Activated naive CD4-positive, alpha-beta T cell treated with anti-CD3 and anti-CD28 coated beads, Interleukin-2, amount 10 ng/mL, durations not matched to agents 7 days and 5 days (primary cell): ENCODE measurements around the gene PPM1M.
"Not testable (repeated sequence)": the region's sequence is repeated elsewhere in the genome, so short reads cannot be mapped to it uniquely, and the experiment has no call there.

Experiments used
- CTCF ChIA-PET: fragments of 350-600 bp; sonication (Branson Sonifier 250); formaldehyde crosslinking; loops from one replicate; lab custom pipeline; 2021; ENCODE audit warnings: antibody characterized with exemption; lab: Charles Lee
- DNase-seq: peaks from one replicate; pipeline ENCODE4 v3.0.0-alpha.2; 2020
- H3K27ac Mint-ChIP-seq: one replicate; pipeline ENCODE4 v1.8.0; 2021; ENCODE audit warnings: mild to moderate bottlenecking, moderate library complexity, mixed read lengths
- H3K27me3 Mint-ChIP-seq: one replicate; pipeline ENCODE4 v1.8.0; 2021; ENCODE audit warnings: mild to moderate bottlenecking, mixed read lengths
- H3K36me3 Mint-ChIP-seq: one replicate; pipeline ENCODE4 v1.8.0; 2021; ENCODE audit warnings: mixed read lengths
- H3K4me1 Mint-ChIP-seq: one replicate; pipeline ENCODE4 v1.8.0; 2021; ENCODE audit warnings: mixed read lengths
- H3K4me3 Mint-ChIP-seq: one replicate; pipeline ENCODE4 v1.8.0; 2021; ENCODE audit warnings: mild to moderate bottlenecking, moderate library complexity, mixed read lengths
- H3K9me3 Mint-ChIP-seq: one replicate; pipeline ENCODE4 v1.8.0; 2021; ENCODE audit warnings: mixed read lengths

Gene PPM1M

GRCh38 chr3:52272172-52272571, 26.6 kb downstream of the PPM1M start:
- CTCF ChIA-PET: interaction anchor here (0.9 to 2.7 kb wide), 9 partner anchors 8 to 67 kb away, joined by 3 to 15 read pairs (median 8); no protein-coding TSS in a partner anchor
- peaks cover 75% of the 10 kb centered on the region for H3K36me3 Mint-ChIP-seq
- peaks cover 78% of the 10 kb centered on the region for H3K4me1 Mint-ChIP-seq

DNA sequence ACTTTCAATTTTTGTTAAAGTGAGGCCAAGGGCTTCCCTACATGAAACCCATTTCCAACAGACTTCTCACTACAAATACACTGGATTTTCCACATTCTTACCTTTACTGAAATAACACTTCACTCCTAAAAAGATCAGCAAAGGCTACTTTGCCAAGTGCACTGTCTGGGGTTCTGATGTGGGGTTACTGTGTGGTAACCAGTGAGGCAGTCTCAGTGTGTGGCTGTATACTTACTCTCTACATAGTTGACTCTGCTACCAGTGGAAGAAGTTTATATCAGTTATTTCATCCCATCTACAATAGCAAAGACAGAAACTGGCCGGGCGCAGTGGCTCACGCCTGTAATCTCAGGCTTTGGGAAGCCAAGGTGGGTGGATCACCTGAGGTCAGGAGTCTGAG, 27.3 kb downstream of the PPM1M start:
- no peak for DNase-seq
- peak overlapping the region; percentile 95 for H3K4me3 Mint-ChIP-seq
- no peaks in the 10 kb centered on the region for H3K9me3 Mint-ChIP-seq
- H3K36me3 Mint-ChIP-seq: peaks cover 76% of the 10 kb centered on the region
- CTCF ChIA-PET: interaction anchor here (0.9 to 2.4 kb wide), 7 partner anchors 9 to 66 kb away, joined by 3 to 15 read pairs (median 8); no protein-coding TSS in a partner anchor
- peaks cover 72% of the 10 kb centered on the region for H3K4me1 Mint-ChIP-seq
- H3K27me3 Mint-ChIP-seq: no peaks in the 10 kb centered on the region
- peak overlapping the region; percentile 98 for H3K27ac Mint-ChIP-seq

More at GRCh38 chr3:52272172-52272571, 26.6 kb downstream of the PPM1M start:
- not testable (repeated sequence) for DNase-seq, H3K9me3 Mint-ChIP-seq, H3K27me3 Mint-ChIP-seq
- H3K4me3 Mint-ChIP-seq: peak overlapping the region; percentile 70
- peak overlapping the region; percentile 98 for H3K27ac Mint-ChIP-seq

DNA sequence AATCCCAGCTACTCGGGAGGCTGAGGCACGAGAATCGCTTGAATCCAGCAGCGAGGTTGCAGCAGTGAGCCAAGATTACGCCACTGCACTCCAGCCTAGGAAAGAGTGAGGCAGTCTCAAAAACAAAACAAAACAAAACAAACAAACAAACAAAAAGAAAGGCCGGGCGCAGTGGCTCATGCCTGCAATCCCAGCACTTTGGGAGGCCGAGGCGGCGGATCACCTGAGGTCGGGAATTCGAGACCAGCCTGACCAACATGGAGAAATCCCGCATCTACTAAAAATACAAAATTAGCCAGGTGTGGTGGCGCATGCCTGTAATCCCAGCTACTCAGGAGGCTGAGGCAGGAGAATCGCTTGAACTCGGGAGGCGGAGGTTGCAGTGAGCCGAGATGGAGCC, 29.2 kb downstream of the PPM1M start:
- peak overlapping the region; percentile 98 for H3K27ac Mint-ChIP-seq
- DNase-seq, H3K9me3 Mint-ChIP-seq, H3K27me3 Mint-ChIP-seq: not testable (repeated sequence)
- peak overlapping the region; percentile 95 for H3K4me3 Mint-ChIP-seq
- CTCF ChIA-PET: interaction anchor here (0.9 kb wide), 1 partner anchor 63 kb away, joined by 3 read pairs; no protein-coding TSS in a partner anchor
- H3K36me3 Mint-ChIP-seq: peaks cover 69% of the 10 kb centered on the region
- H3K4me1 Mint-ChIP-seq: peaks cover 59% of the 10 kb centered on the region

DNA sequence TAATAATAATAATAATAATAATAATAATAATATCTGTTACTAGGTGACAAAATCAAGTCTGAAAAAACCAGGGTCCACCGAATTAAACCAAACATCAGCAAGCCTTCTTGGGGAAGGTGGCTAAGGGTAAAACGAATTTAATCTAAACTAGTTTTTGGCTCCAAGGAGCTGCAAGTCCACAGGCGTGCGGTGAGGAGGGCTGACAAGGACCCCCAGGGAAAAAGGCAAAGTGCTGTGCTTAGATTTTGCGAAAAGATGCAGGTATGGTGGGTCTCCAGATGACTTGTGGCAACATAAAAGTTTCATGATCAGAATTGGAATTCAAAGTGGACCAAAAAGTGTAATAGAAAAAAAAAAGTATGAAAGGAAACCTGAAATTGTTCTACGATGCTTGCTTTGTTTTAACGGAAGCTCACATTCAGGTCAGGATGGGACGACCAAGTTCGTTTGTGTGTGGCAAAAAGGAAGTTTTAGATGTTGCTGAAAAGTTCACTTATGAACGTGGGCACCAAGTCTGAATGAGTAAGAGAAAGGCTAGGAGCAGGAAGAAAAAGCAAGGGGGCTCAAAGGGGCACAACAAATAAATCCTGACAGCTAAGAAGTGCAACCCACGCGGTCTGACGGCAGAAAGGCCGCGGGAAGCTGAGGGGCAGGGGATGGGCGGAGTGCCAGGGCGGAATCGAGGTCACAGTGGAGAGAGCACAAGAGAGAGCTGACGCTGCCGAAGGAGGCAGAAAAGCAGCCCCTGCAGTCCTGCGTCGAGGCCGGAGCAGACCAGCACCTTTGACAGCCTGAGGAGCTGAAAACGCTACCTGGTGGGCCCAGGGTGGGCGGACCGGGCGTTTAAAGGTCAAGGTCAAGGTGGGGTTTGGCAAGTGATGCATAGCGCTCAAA, 31.8 kb downstream of the PPM1M start:
- DNase-seq: peak; percentile 81
- H3K27me3 Mint-ChIP-seq: no peaks in the 10 kb centered on the region
- peak overlapping the region; percentile 98 for H3K27ac Mint-ChIP-seq
- H3K9me3 Mint-ChIP-seq: no peaks in the 10 kb centered on the region
- H3K4me3 Mint-ChIP-seq: peak overlapping the region; percentile 95
- peaks cover 57% of the 10 kb centered on the region for H3K4me1 Mint-ChIP-seq
- CTCF ChIA-PET: interaction anchor here (0.6 to 10.1 kb wide), 14 partner anchors 12 to 225 kb away, joined by 3 to 106 read pairs (median 5); partner anchors contain the start of genes PPM1M and TWF2
- peaks cover 58% of the 10 kb centered on the region for H3K36me3 Mint-ChIP-seq

- Mint-ChIP-seq H3K36me3 (peaks cover 52% of the 10 kb centered on the region), H3K4me3 (peak overlapping the region; percentile 95), H3K4me1 (peaks cover 57% of the 10 kb centered on the region), H3K9me3 (no peaks in the 10 kb centered on the region), H3K27me3 (no peaks in the 10 kb centered on the region), H3K27ac (peak overlapping the region; percentile 98)
- CTCF ChIA-PET: interaction anchor here (0.6 to 10.1 kb wide), 14 partner anchors 10 to 225 kb away, joined by 3 to 106 read pairs (median 6); partner anchors contain the start of genes PPM1M and TWF2
- DNase-seq: peak; percentile 75
Measured at GRCh38 chr3:52277972-52278509, 32.5 kb downstream of the PPM1M start.

- peak; percentile 98 for DNase-seq
- Mint-ChIP-seq H3K36me3 (peaks cover 46% of the 10 kb centered on the region), H3K27ac (peak within 1 kb of the TSS; percentile 98), H3K4me1 (peaks cover 57% of the 10 kb centered on the region), H3K9me3 (no peaks in the 10 kb centered on the region), H3K4me3 (peak within 1 kb of the TSS; percentile 95), H3K27me3 (no peaks in the 10 kb centered on the region)
- CTCF ChIA-PET: interaction anchor here (1.0 to 10.1 kb wide), 14 partner anchors 11 to 225 kb away, joined by 3 to 106 read pairs (median 5); partner anchors contain the start of genes PPM1M and TWF2
Measured at GRCh38 chr3:52278510-52279069, 33.0 kb downstream of the PPM1M start, which contains the start of gene WDR82. Gene WDR82 (minus strand): TSS chr3:52278649. CDS start chr3:52278361, 288 bp downstream.

GRCh38 chr3:52279596-52279995, 34.0 kb downstream of the PPM1M start:
- Mint-ChIP-seq H3K27ac (peak overlapping the region; percentile 98), H3K4me3 (peak overlapping the region; percentile 94), H3K9me3 (no peaks in the 10 kb centered on the region), H3K27me3 (no peaks in the 10 kb centered on the region), H3K36me3 (peaks cover 40% of the 10 kb centered on the region), H3K4me1 (peaks cover 56% of the 10 kb centered on the region)
- CTCF ChIA-PET: interaction anchor here (0.6 to 10.1 kb wide), 12 partner anchors 8 to 226 kb away, joined by 3 to 106 read pairs (median 5); partner anchors contain the start of genes PPM1M and TWF2
- no peak for DNase-seq

- peaks cover 40% of the 10 kb centered on the region for H3K36me3 Mint-ChIP-seq
- no peaks in the 10 kb centered on the region for H3K27me3 Mint-ChIP-seq
- H3K9me3 Mint-ChIP-seq: no peaks in the 10 kb centered on the region
- H3K27ac Mint-ChIP-seq: peak overlapping the region; percentile 98
- no peak for DNase-seq
- CTCF ChIA-PET: interaction anchor here (1.0 to 10.1 kb wide), 9 partner anchors 9 to 60 kb away, joined by 3 to 106 read pairs (median 7); partner anchors contain the start of genes PPM1M and TWF2
- H3K4me3 Mint-ChIP-seq: peak overlapping the region; percentile 94
- H3K4me1 Mint-ChIP-seq: peaks cover 56% of the 10 kb centered on the region
Measured at GRCh38 chr3:52280050-52280461, 34.5 kb downstream of the PPM1M start.

DNA sequence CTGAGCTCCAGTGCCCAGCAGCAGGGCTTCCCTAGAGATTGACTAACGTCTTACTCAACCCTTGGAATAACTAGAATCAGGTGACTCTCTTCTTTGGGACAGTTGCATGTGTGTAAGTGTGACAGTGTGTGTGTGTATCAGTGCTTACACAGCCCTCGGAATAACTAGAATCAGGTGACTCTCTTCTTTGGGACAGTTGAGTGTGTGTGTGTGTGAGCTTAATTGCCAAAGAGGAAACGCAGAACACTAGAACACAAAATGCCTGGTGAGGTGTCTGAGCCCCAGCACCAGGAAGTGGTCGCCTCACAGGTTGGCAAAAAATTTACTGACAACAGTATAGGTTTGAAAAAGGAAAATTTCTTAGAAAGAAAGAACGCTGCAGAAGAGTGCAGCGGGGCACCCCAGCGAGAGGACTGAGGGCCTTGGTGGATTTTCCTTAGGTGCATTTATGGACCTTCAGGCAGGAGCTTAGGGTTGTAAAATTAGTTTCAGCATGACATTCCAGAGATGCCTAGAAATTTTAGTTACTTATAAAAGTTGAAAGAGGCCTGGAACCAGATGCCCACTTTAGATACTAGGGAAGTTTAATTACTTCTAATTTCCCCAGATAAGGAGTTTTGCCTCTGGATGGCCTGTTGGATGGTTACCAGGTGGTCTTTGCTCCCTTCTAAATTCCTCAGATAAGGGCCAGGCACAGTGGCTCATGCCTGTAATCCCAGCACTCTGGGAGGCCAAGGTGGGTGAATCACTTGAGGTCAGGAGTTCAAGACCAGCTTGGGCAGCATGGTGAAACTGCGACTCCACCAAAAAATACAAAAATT, 36.6 kb downstream of the PPM1M start:
- Mint-ChIP-seq H3K27ac (peak overlapping the region; percentile 97), H3K4me3 (peak overlapping the region; percentile 61)
- peak; percentile 71 for DNase-seq

DNA sequence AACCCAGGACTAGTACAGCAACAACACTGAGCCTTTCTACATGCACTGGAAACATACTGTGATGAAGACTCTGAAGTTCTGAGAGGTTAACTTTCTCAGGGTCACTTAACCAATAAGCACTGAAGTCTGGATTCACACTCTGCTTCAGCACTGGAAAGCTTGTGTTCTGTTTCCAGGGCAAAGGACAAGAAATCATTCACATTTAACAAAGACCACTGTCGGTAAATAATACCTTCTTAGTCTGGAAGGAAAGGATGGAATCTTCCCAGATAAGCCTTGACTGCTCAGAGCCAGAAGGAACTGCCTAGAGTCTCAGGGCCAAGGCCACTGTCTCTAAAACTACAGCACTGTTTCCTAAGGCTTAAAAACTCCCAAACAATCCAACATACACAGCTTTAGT, 37.7 kb downstream of the PPM1M start:
- Mint-ChIP-seq H3K27me3 (no peaks in the 10 kb centered on the region), H3K27ac (peak overlapping the region; percentile 85), H3K4me3 (peak overlapping the region; percentile 5), H3K4me1 (peaks cover 65% of the 10 kb centered on the region), H3K9me3 (no peaks in the 10 kb centered on the region), H3K36me3 (peaks cover 23% of the 10 kb centered on the region)
- no peak for DNase-seq
- CTCF ChIA-PET: interaction anchor here (0.6 to 10.1 kb wide), 6 partner anchors 8 to 282 kb away, joined by 3 to 106 read pairs (median 13); partner anchors contain the start of genes PPM1M and TWF2

More for the DNA sequence above, 36.6 kb downstream of the PPM1M start:
- H3K9me3 Mint-ChIP-seq: no peaks in the 10 kb centered on the region
- CTCF ChIA-PET: interaction anchor here (0.6 to 10.1 kb wide), 9 partner anchors 9 to 281 kb away, joined by 3 to 106 read pairs (median 4); partner anchors contain the start of genes PPM1M and TWF2
- H3K27me3 Mint-ChIP-seq: no peaks in the 10 kb centered on the region
- H3K36me3 Mint-ChIP-seq: peaks cover 28% of the 10 kb centered on the region
- H3K4me1 Mint-ChIP-seq: peaks cover 65% of the 10 kb centered on the region

- DNase-seq, H3K4me3 Mint-ChIP-seq, H3K27me3 Mint-ChIP-seq, H3K9me3 Mint-ChIP-seq: not testable (repeated sequence)
- CTCF ChIA-PET: interaction anchor here (1.4 to 10.1 kb wide), 3 partner anchors 43 to 64 kb away, joined by 7 to 106 read pairs (median 19); partner anchors contain the start of genes PPM1M and TWF2
- Mint-ChIP-seq H3K36me3 (peaks cover 20% of the 10 kb centered on the region), H3K27ac (peak overlapping the region; percentile 73), H3K4me1 (peaks cover 71% of the 10 kb centered on the region)
Measured at GRCh38 chr3:52284051-52284450, 38.5 kb downstream of the PPM1M start.

DNA sequence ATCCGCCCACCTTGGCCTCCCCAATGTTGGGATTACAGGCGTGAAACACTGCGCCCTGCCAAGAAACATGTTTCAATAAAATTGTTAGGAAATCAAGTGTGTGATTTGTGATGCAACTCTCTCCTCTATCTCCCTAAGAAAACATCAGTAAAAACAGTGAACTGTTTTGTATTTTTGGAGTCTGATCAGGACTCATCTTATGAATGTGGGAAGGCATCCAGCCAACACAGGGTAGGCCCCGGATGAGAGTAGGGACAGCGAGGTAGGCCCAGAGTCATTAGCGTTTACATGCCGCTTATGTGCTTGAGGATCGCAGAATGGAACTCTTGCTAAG, 41.2 kb downstream of the PPM1M start:
- DNase-seq: no peak
- CTCF ChIA-PET: interaction anchor here (1.0 kb wide), 1 partner anchor 40 kb away, joined by 3 read pairs; no protein-coding TSS in a partner anchor
- H3K4me1 Mint-ChIP-seq: peaks cover 64% of the 10 kb centered on the region
- H3K9me3 Mint-ChIP-seq: no peaks in the 10 kb centered on the region
- peaks cover 25% of the 10 kb centered on the region for H3K36me3 Mint-ChIP-seq
- no peaks in the 10 kb centered on the region for H3K27me3 Mint-ChIP-seq
- peak overlapping the region; percentile 100 for H3K27ac Mint-ChIP-seq
- H3K4me3 Mint-ChIP-seq: peak overlapping the region; percentile 99
